Activated T-cell treated with anti-CD3 and anti-CD28 coated beads for 48 hours (primary cell): ENCODE data around the gene OR2T8.

ENCODE experiments used
- DNase-seq: peaks from one replicate; pipeline ENCODE4 v3.0.0-alpha.2; 2020; ENCODE audit warnings: low read depth

Gene OR2T8

GRCh38 chr1:247962911-247963588 is 43.0 kb downstream of the OR2T8 start:
- no peak for DNase-seq

GRCh38 chr1:247964933-247965332 is 44.9 kb downstream of the OR2T8 start, which contains the start of gene OR2AK2:
Gene OR2AK2, plus strand, starts transcription at chr1:247965233. Its CDS starts 144 bp downstream, at chr1:247965377.
- no peak for DNase-seq

- no peak for DNase-seq
Measured at GRCh38 chr1:247966532-247967204, 46.6 kb downstream of the OR2T8 start.
